GM04504 (cell line): ENCODE measurements around the gene S1PR2.

Experiments
- DNase-seq: peaks from one replicate; pipeline ENCODE4 v3.0.0-alpha.2; 2012; ENCODE audit warnings: low read depth

S1PR2 gene, protein sequence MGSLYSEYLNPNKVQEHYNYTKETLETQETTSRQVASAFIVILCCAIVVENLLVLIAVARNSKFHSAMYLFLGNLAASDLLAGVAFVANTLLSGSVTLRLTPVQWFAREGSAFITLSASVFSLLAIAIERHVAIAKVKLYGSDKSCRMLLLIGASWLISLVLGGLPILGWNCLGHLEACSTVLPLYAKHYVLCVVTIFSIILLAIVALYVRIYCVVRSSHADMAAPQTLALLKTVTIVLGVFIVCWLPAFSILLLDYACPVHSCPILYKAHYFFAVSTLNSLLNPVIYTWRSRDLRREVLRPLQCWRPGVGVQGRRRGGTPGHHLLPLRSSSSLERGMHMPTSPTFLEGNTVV

GRCh38 chr19:10230861-10231611 is at the start of gene S1PR2:
Gene S1PR2 (minus strand): TSS chr19:10231331. CDS start chr19:10224905, 6,426 bp downstream.
- DNase-seq, result no peak

- no peak for DNase-seq
Observed at GRCh38 chr19:10279737-10280442, 48.8 kb upstream of the S1PR2 start.

- DNase-seq, result no peak
Observed at GRCh38 chr19:10278935-10279334, 47.8 kb upstream of the S1PR2 start.

GRCh38 chr19:10277795-10278589 is 46.9 kb upstream of the S1PR2 start:
- DNase-seq, result no peak

DNA sequence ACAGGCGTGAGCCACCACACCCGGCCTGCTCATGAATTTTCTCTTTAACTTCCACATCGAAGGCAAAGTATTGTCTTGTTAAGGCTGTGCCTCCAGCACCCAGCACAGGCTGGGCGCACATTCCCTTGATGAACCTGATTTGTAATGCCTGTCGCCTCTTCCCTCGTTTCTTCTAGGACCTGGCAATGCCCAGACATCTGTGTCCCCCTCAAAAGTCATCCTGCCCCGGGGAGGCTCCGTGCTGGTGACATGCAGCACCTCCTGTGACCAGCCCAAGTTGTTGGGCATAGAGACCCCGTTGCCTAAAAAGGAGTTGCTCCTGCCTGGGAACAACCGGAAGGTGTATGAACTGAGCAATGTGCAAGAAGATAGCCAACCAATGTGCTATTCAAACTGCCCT is 43.5 kb upstream of the S1PR2 start:
- DNase-seq, result no peak

DNA sequence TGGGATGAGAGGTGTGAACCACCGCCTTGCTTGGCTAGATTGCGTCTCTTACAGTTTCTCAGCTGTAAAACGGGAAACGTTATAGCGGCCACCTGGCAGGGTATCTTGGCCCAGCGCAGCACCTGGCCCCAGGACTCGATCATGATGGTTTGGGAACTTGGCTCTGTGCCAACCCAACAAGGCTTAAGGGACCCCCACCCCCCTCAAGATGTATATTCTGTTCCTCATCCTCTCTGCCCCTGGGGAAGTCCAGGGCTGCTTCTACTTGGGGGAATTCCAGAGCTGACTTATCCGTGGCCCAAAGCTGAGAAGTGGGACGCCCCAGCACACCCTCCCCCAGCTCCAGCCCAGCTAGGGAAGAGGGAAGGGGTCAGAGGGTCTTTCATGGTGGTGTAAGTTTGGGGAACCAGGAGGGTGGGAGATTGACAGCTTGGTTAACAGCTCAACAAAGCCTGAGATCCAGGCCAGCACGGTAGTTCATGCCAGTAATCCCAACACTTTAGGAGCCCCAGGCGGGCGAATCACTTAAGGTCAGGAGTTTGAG is 40.5 kb upstream of the S1PR2 start:
- no peak for DNase-seq

DNA sequence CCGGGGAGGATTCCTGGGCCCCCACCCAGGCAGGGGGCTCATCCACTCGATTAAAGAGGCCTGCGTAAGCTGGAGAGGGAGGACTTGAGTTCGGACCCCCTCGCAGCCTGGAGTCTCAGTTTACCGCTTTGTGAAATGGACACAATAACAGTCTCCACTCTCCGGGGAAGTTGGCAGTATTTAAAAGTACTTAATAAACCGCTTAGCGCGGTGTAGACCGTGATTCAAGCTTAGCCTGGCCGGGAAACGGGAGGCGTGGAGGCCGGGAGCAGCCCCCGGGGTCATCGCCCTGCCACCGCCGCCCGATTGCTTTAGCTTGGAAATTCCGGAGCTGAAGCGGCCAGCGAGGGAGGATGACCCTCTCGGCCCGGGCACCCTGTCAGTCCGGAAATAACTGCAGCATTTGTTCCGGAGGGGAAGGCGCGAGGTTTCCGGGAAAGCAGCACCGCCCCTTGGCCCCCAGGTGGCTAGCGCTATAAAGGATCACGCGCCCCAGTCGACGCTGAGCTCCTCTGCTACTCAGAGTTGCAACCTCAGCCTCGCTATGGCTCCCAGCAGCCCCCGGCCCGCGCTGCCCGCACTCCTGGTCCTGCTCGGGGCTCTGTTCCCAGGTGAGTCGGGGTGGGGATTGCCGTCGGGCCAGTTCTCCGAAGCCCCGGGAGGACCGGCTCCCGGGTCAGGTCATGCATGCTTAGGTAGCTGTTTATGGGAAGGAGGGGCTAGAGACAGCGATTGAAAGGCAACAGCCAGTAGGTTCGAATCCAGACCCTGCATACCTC is 39.7 kb upstream of the S1PR2 start, which contains the start of gene ICAM1:
Gene ICAM1 (plus strand): TSS at position 505 of the 779 bp plus-strand sequence. CDS start 40 bp downstream, at position 545.
- no peak for DNase-seq

DNA sequence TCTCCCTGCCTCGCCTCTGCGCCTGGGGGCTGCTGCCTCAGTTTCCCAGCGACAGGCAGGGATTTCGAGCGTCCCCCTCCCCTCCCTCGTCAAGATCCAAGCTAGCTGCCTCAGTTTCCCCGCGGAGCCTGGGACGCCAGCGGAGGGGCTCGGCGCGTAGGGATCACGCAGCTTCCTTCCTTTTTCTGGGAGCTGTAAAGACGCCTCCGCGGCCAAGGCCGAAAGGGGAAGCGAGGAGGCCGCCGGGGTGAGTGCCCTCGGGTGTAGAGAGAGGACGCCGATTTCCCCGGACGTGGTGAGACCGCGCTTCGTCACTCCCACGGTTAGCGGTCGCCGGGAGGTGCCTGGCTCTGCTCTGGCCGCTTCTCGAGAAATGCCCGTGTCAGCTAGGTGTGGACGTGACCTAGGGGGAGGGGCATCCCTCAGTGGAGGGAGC is 39.1 kb upstream of the S1PR2 start:
- DNase-seq, result no peak

- DNase-seq, result no peak
Observed at GRCh38 chr19:10269333-10270179, 38.4 kb upstream of the S1PR2 start.

DNA sequence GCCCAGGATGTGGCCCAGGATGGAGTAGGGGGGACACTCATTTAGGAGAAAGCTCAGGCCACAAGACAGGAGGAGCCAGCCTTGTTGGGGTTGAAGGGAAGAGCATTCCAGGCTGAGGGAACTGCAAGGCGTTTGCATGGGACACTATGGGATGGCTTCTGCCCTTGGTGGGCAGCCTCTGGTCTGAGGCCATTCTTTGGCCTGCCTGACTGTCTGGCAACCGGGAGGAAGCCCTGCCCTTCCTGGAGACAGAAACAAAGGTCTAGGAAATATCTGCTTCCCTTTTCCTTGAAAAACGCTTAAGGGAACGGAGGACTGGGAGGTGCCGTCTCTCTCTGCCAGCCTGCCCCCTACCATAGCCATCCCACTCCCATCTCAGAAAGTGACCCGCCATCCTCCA is 36.9 kb upstream of the S1PR2 start:
- DNase-seq, result no peak

- DNase-seq, result no peak
Observed at GRCh38 chr19:10266706-10267105, 35.6 kb upstream of the S1PR2 start.

- DNase-seq, result no peak
Observed at GRCh38 chr19:10262771-10263170, 31.6 kb upstream of the S1PR2 start.

GRCh38 chr19:10260141-10260584 is 29.0 kb upstream of the S1PR2 start:
- DNase-seq, result no peak

GRCh38 chr19:10259162-10259905 is 28.2 kb upstream of the S1PR2 start:
- peak; percentile 47 for DNase-seq

GRCh38 chr19:10258080-10258710 is 27.1 kb upstream of the S1PR2 start:
- DNase-seq, result no peak

- DNase-seq, result no peak
Observed at GRCh38 chr19:10256970-10257615, 26.0 kb upstream of the S1PR2 start.

DNA sequence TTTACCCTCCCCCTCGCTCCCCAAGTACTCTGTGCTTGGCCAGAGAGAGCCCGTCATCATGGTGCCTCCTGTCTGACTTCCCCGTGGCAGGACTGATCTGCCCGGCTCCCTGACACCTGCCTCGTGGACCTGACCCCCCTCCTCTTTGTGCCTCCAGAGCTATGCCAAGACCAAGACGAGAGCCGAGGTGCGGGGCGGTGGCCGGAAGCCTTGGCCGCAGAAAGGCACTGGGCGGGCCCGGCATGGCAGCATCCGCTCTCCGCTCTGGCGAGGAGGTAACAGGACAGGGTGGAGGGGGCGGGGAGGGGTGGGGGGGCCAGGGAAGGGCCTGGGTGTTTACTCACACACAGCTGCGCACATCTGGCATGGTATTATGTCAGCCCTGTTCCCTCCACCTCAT is 25.4 kb upstream of the S1PR2 start:
- no peak for DNase-seq

DNA sequence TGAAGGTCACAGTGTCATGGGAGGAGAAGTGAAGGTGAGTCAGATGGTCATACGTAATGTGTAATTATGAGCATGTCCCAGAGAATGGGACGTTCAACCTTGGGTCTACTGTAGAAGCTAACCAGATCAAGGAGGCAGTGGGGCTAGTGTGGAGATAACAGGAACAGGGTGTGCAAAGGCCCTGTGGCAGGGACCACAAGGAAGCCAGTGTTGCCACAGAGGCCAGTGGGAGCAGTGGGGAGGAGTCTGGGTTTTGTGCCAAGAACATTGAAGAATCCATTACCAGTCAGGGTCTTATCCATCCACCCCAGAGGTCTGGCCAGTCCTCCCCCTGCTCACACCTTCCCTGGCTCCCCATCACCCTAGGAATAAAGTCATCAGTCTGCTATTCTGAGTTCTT is 24.2 kb upstream of the S1PR2 start:
- no peak for DNase-seq
